Pancreas (tissue), 10 donors: ENCODE data around the gene RPS6KA5. TPM values are rescaled to one million over a fixed set of nuclear protein-coding genes. Genes with fewer than 3 reads are reported as not detected.

Source experiments
- ATAC-seq, 4 donors: fragments of 200-7000 bp; cut with Tn5 transposase; one replicate each; pipeline versions ENCODE4 v1.8.0 to v1.9.1; 2020; ENCODE audit warnings: mild to moderate bottlenecking in 4 of 4, moderate library complexity in 4 of 4
- DNase-seq, 6 donors: peaks; one replicate each; pipeline ENCODE4 v3.0.0-alpha.2; 2020
- FAIRE-seq: peaks from 2 replicates; lab custom pipeline; 2012; peaks lifted over from hg19 to GRCh38; lab: Jason Lieb, UNC
- H3K27ac ChIP-seq, 4 donors: fragments of 200-600 bp; sonication (generic); 1 replicate in 3 of 4; 2 replicates in 1 of 4; pipeline versions ENCODE4 v1.5.0 to v1.8.0; 2020
- H3K27me3 ChIP-seq, 4 donors: fragments of 200-600 bp; one replicate each; pipeline ENCODE4 v1.8.0; 2021
- H3K36me3 ChIP-seq, 3 donors: fragments of 200-600 bp; sonication (generic) in 1 of 3; one replicate each; pipeline versions ENCODE4 v1.5.0 to v1.8.0; 2020 to 2021
- H3K4me1 ChIP-seq, 3 donors: fragments of 200-600 bp; one replicate each; pipeline ENCODE4 v1.8.0; 2021
- H3K4me3 ChIP-seq, 4 donors: fragments of 200-600 bp; sonication (generic) in 2 of 4; one replicate each; pipeline versions ENCODE4 v1.5.0 to v1.8.0; 2020 to 2021
- H3K9me3 ChIP-seq, 4 donors: fragments of 200-600 bp; one replicate each; pipeline ENCODE4 v1.8.0; 2021
- WGBS, 2 donors: extraction: QIAGEN DNeasy Blood & Tissue Kit; methylation state at CpG; one replicate each; pipeline ENCODE4 v1.1.7; 2013; 5-methylcytosine and 5-hydroxymethylcytosine counted together
- intact Hi-C, 3 donors: fragments of 100-400 bp; cut with DNase I; formaldehyde crosslinking; loops; one replicate each; pipeline versions ENCODE4 v1.11.1 to v1.14.2; 2022
- polyA plus RNA-seq, 2 donors: library from polyadenylated mRNA; stranded (reverse); fragments of 200-250 nt; gene quantifications; one replicate each; pipeline ENCODE4 v1.2.3, GENCODE V29; 2013
- total RNA-seq, 6 donors: library from RNA; stranded (reverse); fragmentation: NEBNext Ultra II Directional in 4 of 6; extraction: Animal tissue kit (Norgen Biotek cat#: 25700) in 4 of 6; gene quantifications; one replicate each; pipeline versions ENCODE4 v1.2.1 to v1.2.4, GENCODE V29; 2021 to 2023
- TF ChIP-seq, protein P1 (sequence below), 4 donors: fragments of 200-600 bp; sonication (generic) in 3 of 4; IDR thresholded peaks; one replicate each; pipeline versions ENCODE4 v1.5.0 to v1.8.0; 2021; ENCODE audit warnings: antibody characterized with exemption in 4 of 4
- donor health status: healthy with polysubstance abuse.
- donor health status: DM: no; HTN: no; CAD: no; lungs with moderate emphysema.
- donor health status: DM: no; HTN: no; CAD: no.
- donor health status: control.
- donor health status: control.
- donor health status: Bipolar disorder and iron deficiency.
- donor health status: DM: yes; HTN: yes; CAD: no.
- donor health status: DM: no; HTN: no; CAD: no.
- donor health status: DM: no; HTN: no; CAD: no.
- donor health status: DM: yes; HTN: yes; CAD: no.

The RPS6KA5 gene
- total and polyA plus RNA-seq, 8 donors: 0.95 to 3.5 (median 2.8) TPM

DNA sequence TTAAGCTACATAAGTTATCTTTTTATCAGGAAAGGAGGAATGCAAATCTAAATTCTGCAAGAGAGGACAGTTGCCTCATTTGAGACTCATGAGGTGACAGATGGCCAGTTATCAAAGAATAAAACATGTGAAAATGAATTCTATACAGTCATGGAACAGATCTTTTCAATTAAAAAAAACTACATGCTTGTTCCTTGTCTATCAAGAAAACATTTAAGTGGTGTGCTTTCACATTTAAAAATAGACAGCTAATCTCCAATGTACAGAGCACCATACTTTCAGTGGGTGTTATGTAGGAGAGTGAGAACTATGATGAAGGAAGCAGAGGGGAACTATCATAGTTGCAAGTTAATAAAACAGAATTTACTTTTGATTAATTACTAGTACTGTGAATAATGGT lies 167.5 kb downstream of the RPS6KA5 start:
- no peaks in the 10 kb centered on the region for H3K9me3 ChIP-seq
- intact Hi-C loops: no loop called here
- DNase-seq (no peak), FAIRE-seq (no peak), ATAC-seq (no peak)
- no peaks in the 10 kb centered on the region for H3K4me1 ChIP-seq
- no peaks in the 10 kb centered on the region for H3K27me3 ChIP-seq
- H3K27ac ChIP-seq: no peak overlapping the region
- H3K4me3 ChIP-seq: no peak overlapping the region
- H3K36me3 ChIP-seq: no peaks in the 10 kb centered on the region
- TF ChIP-seq, protein P1, sequence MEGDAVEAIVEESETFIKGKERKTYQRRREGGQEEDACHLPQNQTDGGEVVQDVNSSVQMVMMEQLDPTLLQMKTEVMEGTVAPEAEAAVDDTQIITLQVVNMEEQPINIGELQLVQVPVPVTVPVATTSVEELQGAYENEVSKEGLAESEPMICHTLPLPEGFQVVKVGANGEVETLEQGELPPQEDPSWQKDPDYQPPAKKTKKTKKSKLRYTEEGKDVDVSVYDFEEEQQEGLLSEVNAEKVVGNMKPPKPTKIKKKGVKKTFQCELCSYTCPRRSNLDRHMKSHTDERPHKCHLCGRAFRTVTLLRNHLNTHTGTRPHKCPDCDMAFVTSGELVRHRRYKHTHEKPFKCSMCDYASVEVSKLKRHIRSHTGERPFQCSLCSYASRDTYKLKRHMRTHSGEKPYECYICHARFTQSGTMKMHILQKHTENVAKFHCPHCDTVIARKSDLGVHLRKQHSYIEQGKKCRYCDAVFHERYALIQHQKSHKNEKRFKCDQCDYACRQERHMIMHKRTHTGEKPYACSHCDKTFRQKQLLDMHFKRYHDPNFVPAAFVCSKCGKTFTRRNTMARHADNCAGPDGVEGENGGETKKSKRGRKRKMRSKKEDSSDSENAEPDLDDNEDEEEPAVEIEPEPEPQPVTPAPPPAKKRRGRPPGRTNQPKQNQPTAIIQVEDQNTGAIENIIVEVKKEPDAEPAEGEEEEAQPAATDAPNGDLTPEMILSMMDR (IDR thresholded peaks at IDR 0.05): no peak

GRCh38 chr14:90891326-90891725 lies 169.1 kb downstream of the RPS6KA5 start:
- peaks cover 0 to 2% (median 0%) of the 10 kb centered on the region in 3 donors for H3K36me3 ChIP-seq
- no peak overlapping the region for H3K27ac ChIP-seq
- intact Hi-C loops: no loop called here
- H3K27me3 ChIP-seq: no peaks in the 10 kb centered on the region
- H3K4me3 ChIP-seq: no peak overlapping the region
- 87 to 92% methylated on average over 1 of the region's 1 CpG for WGBS, 2 donors
- TF ChIP-seq, protein P1 (IDR thresholded peaks at IDR 0.05): no peak
- H3K9me3 ChIP-seq: no peaks in the 10 kb centered on the region
- DNase-seq (no peak), FAIRE-seq (no peak), ATAC-seq (no peak)
- H3K4me1 ChIP-seq: no peaks in the 10 kb centered on the region

- ATAC-seq (no peak), FAIRE-seq (no peak), DNase-seq (no peak)
- Histone ChIP-seq H3K27ac (no peak overlapping the region), H3K36me3 (peaks cover 0 to 3% (median 0%) of the 10 kb centered on the region in 3 donors), H3K4me1 (no peaks in the 10 kb centered on the region), H3K4me3 (no peak overlapping the region), H3K27me3 (no peaks in the 10 kb centered on the region), H3K9me3 (no peaks in the 10 kb centered on the region)
- intact Hi-C loops: no loop called here
- TF ChIP-seq, protein P1 (IDR thresholded peaks at IDR 0.05): no peak
- WGBS, 2 donors: 91% methylated on average over 10 of the region's 10 CpGs
Observed at GRCh38 chr14:90890322-90891020, 170.0 kb downstream of the RPS6KA5 start.

- FAIRE-seq (no peak), DNase-seq (no peak), ATAC-seq (no peak)
- peaks cover 0 to 3% (median 0%) of the 10 kb centered on the region in 3 donors for H3K36me3 ChIP-seq
- intact Hi-C loops: no loop called here
- 90 to 98% methylated on average over 7 of the region's 7 CpGs for WGBS, 2 donors
- TF ChIP-seq, protein P1 (IDR thresholded peaks at IDR 0.05): no peak
- no peak overlapping the region for H3K4me3 ChIP-seq
- no peak overlapping the region for H3K27ac ChIP-seq
- H3K27me3 ChIP-seq: no peaks in the 10 kb centered on the region
- H3K9me3 ChIP-seq: no peaks in the 10 kb centered on the region
- H3K4me1 ChIP-seq: no peaks in the 10 kb centered on the region
Observed at GRCh38 chr14:90886297-90886815, 174.1 kb downstream of the RPS6KA5 start.

- Histone ChIP-seq H3K4me1 (no peaks in the 10 kb centered on the region), H3K9me3 (no peaks in the 10 kb centered on the region), H3K27ac (no peak overlapping the region), H3K27me3 (no peaks in the 10 kb centered on the region), H3K4me3 (no peak overlapping the region), H3K36me3 (peaks cover 0 to 3% (median 0%) of the 10 kb centered on the region in 3 donors)
- DNase-seq (no peak), ATAC-seq (no peak), FAIRE-seq (no peak)
- TF ChIP-seq, protein P1 (IDR thresholded peaks at IDR 0.05): no peak
- intact Hi-C loops: no loop called here
- WGBS, 2 donors: 67 to 74% methylated on average over 2 of the region's 2 CpGs
Observed at GRCh38 chr14:90883782-90884181, 176.7 kb downstream of the RPS6KA5 start.
